Hippocampal formation (tissue), 2 donors: ENCODE results near the gene SLC6A12.
A peak's percentile ranks its signal among the peaks of the same experiment; 100 is the strongest.

Source experiments
- DNase-seq, 2 donors: peaks; one replicate each; lab custom pipeline; 2025; lab: John Stamatoyannopoulos, UW

The SLC6A12 gene

GRCh38 chr12:163406-163986 is 50.5 kb downstream of the SLC6A12 start:
- no peak for DNase-seq

- no peak for DNase-seq
Measured at GRCh38 chr12:162467-163307, 51.3 kb downstream of the SLC6A12 start.

- no peak for DNase-seq
Measured at GRCh38 chr12:161823-162222, 52.1 kb downstream of the SLC6A12 start.

- no peak for DNase-seq
Measured at GRCh38 chr12:160858-161257, 53.1 kb downstream of the SLC6A12 start.

GRCh38 chr12:159156-159782 is 54.7 kb downstream of the SLC6A12 start:
- DNase-seq, result no peak

- no peak for DNase-seq
Measured at GRCh38 chr12:157644-158043, 56.3 kb downstream of the SLC6A12 start.

GRCh38 chr12:156945-157344 is 57.0 kb downstream of the SLC6A12 start:
- no peak for DNase-seq

- DNase-seq, result no peak
Measured at GRCh38 chr12:155646-156045, 58.3 kb downstream of the SLC6A12 start.

GRCh38 chr12:155006-155405 is 59.0 kb downstream of the SLC6A12 start:
- DNase-seq, result no peak

GRCh38 chr12:154058-154457 is 59.9 kb downstream of the SLC6A12 start:
- DNase-seq, result no peak

GRCh38 chr12:153080-153746 is 60.7 kb downstream of the SLC6A12 start:
- DNase-seq, result peak in 1 of 2 donors; percentile 26

GRCh38 chr12:152440-152839 is 61.5 kb downstream of the SLC6A12 start:
- DNase-seq, result no peak

- no peak for DNase-seq
Measured at GRCh38 chr12:151579-151978, 62.4 kb downstream of the SLC6A12 start.

- no peak for DNase-seq
Measured at GRCh38 chr12:148676-149416, 65.1 kb downstream of the SLC6A12 start.

GRCh38 chr12:147242-147641 is 66.7 kb downstream of the SLC6A12 start:
- DNase-seq, result no peak

- DNase-seq, result no peak
Measured at GRCh38 chr12:145369-145960, 68.5 kb downstream of the SLC6A12 start.

GRCh38 chr12:144650-145284 is 69.2 kb downstream of the SLC6A12 start:
- DNase-seq, result no peak

- DNase-seq, result no peak
Measured at GRCh38 chr12:143964-144649, 69.8 kb downstream of the SLC6A12 start.

- DNase-seq, result no peak
Measured at GRCh38 chr12:140162-140561, 73.8 kb downstream of the SLC6A12 start.
